ENCODE measurements around the gene TNNC2. TPM values are rescaled to one million over a fixed set of nuclear protein-coding genes. Genes with fewer than 3 reads are reported as not detected.
"Not testable (repeated sequence)": the region's sequence is repeated elsewhere in the genome, so short reads cannot be mapped to it uniquely, and the experiment has no call there.

TNNC2 gene
- total RNA-seq, 1 experiment from 2014 or later = 4.6 TPM

GRCh38 chr20:45874576-45874975 lies 47.5 kb upstream of the TNNC2 start:
- H4K5ac ChIP-seq (ENCODE audit: insufficient read length, low read depth, low read length) = no peak overlapping the region
- no peak overlapping the region for H2BK20ac ChIP-seq (ENCODE audit: low read depth, low read length, poor library complexity, severe bottlenecking)
- Mint-ChIP-seq H3K4me1 (no peaks in the 10 kb centered on the region), H3K36me3 (ENCODE audit: insufficient read depth in 1 of 3, low read depth in 3 of 3) (peaks cover 0 to 12% (median 0%) of the 10 kb centered on the region in 3 experiments; a peak in 3 of 7 replicates), H3K9me3 (no peaks in the 10 kb centered on the region), H3K27ac (no peak overlapping the region; a peak in 1 of 7 replicates), H3K4me3 (no peak overlapping the region), H3K27me3 (ENCODE audit: low read depth) (no peaks in the 10 kb centered on the region)
- H2BK5ac ChIP-seq (ENCODE audit: insufficient read length, low read length) = no peak overlapping the region
- H3K79me1 ChIP-seq (ENCODE audit: insufficient read depth, low read depth, low read length, poor library complexity, severe bottlenecking) = no peaks in the 10 kb centered on the region
- no peak overlapping the region for H3T11ph ChIP-seq (ENCODE audit: low read length)
- no peak for TF ChIP-seq CTCF (conservative IDR thresholded peaks at IDR 0.05)
- no peak overlapping the region for H3K14ac ChIP-seq (ENCODE audit: insufficient read depth, low read length)
- H3K27ac ChIP-seq (ENCODE audit: insufficient read length, low read depth, low read length) = no peak overlapping the region
- H3K4me2 ChIP-seq (ENCODE audit: insufficient read depth, insufficient read length, low read length) = no peak overlapping the region
- no peak for DNase-seq
- no peak overlapping the region for H2AFZ ChIP-seq (ENCODE audit: low read length)
- no peaks in the 10 kb centered on the region for H3K79me2 ChIP-seq (ENCODE audit: insufficient read depth, low read length)
- no peak overlapping the region for H3K56ac ChIP-seq (ENCODE audit: insufficient read length, low read depth, low read length)
- no CpG with 5 or more reads among the region's 4 CpGs for whole genome bisulfite sequencing (ENCODE audit: extremely low coverage, insufficient read length, low lambda C conversion rate)
- H2BK12ac ChIP-seq (ENCODE audit: insufficient read length, low read depth, low read length) = no peak overlapping the region
- H3K23me2 ChIP-seq (ENCODE audit: insufficient read length, low read depth, low read length, poor library complexity, severe bottlenecking) = no peaks in the 10 kb centered on the region
- no peak overlapping the region for H2AK5ac ChIP-seq (ENCODE audit: insufficient read length, low read length)
- no peak overlapping the region for H2BK15ac ChIP-seq (ENCODE audit: low read depth, low read length)
- H4K91ac ChIP-seq (ENCODE audit: insufficient read length, low read depth, low read length) = no peak overlapping the region
- no peaks in the 10 kb centered on the region; the same call in 1 of the 2 replicates for H3K4me1 ChIP-seq (ENCODE audit: insufficient read depth, low read length)
- no peak overlapping the region for H4K8ac ChIP-seq (replicated peaks; ENCODE audit: insufficient read length, low read depth, low read length)
- no peaks in the 10 kb centered on the region for H3K9me3 ChIP-seq (ENCODE audit: control insufficient read depth, low read depth, low read length)
- no peak overlapping the region for H3K4ac ChIP-seq (ENCODE audit: low read depth, low read length)
- no peak overlapping the region for H3K23ac ChIP-seq (ENCODE audit: insufficient read length, low read depth, low read length)
- H3K18ac ChIP-seq (ENCODE audit: insufficient read length, low read depth, low read length) = no peak overlapping the region
- no peak overlapping the region for H3K9ac ChIP-seq (ENCODE audit: extremely low read depth, insufficient read length, low read length)
- no peak overlapping the region for H2BK120ac ChIP-seq (ENCODE audit: low read depth, low read length, poor library complexity, severe bottlenecking)
- H4K20me1 ChIP-seq (ENCODE audit: control insufficient read depth, insufficient read depth, insufficient read length) = no peaks in the 10 kb centered on the region
- no peaks in the 10 kb centered on the region for H3K27me3 ChIP-seq (ENCODE audit: insufficient read depth, low read length)

- not testable (repeated sequence) for H3K9ac ChIP-seq (ENCODE audit: extremely low read depth, insufficient read length, low read length); H2BK12ac ChIP-seq (ENCODE audit: insufficient read length, low read depth, low read length); DNase-seq; H3K27me3 Mint-ChIP-seq (ENCODE audit: low read depth); H2BK15ac ChIP-seq (ENCODE audit: low read depth, low read length); H3K27ac Mint-ChIP-seq; H4K5ac ChIP-seq (ENCODE audit: insufficient read length, low read depth, low read length); H3K79me2 ChIP-seq (ENCODE audit: insufficient read depth, low read length); H3K9me3 Mint-ChIP-seq; H3K4me1 ChIP-seq (ENCODE audit: insufficient read depth, low read length); H3T11ph ChIP-seq (ENCODE audit: low read length); H2AFZ ChIP-seq (ENCODE audit: low read length); H4K8ac ChIP-seq (replicated peaks; ENCODE audit: insufficient read length, low read depth, low read length); H2BK5ac ChIP-seq (ENCODE audit: insufficient read length, low read length); H3K79me1 ChIP-seq (ENCODE audit: insufficient read depth, low read depth, low read length, poor library complexity, severe bottlenecking); H2BK120ac ChIP-seq (ENCODE audit: low read depth, low read length, poor library complexity, severe bottlenecking); H3K14ac ChIP-seq (ENCODE audit: insufficient read depth, low read length); H3K27me3 ChIP-seq (ENCODE audit: insufficient read depth, low read length); H3K4me2 ChIP-seq (ENCODE audit: insufficient read depth, insufficient read length, low read length); H3K23ac ChIP-seq (ENCODE audit: insufficient read length, low read depth, low read length); H4K20me1 ChIP-seq (ENCODE audit: control insufficient read depth, insufficient read depth, insufficient read length); H3K4me1 Mint-ChIP-seq; H4K91ac ChIP-seq (ENCODE audit: insufficient read length, low read depth, low read length); H3K56ac ChIP-seq (ENCODE audit: insufficient read length, low read depth, low read length); H2AK5ac ChIP-seq (ENCODE audit: insufficient read length, low read length); H3K9me3 ChIP-seq (ENCODE audit: control insufficient read depth, low read depth, low read length); H3K4me3 Mint-ChIP-seq; H2BK20ac ChIP-seq (ENCODE audit: low read depth, low read length, poor library complexity, severe bottlenecking); H3K18ac ChIP-seq (ENCODE audit: insufficient read length, low read depth, low read length); H3K27ac ChIP-seq (ENCODE audit: insufficient read length, low read depth, low read length); H3K23me2 ChIP-seq (ENCODE audit: insufficient read length, low read depth, low read length, poor library complexity, severe bottlenecking); H3K4ac ChIP-seq (ENCODE audit: low read depth, low read length)
- no CpG with 5 or more reads among the region's 10 CpGs for WGBS (ENCODE audit: extremely low coverage, insufficient read length, low lambda C conversion rate)
- peaks cover 0 to 12% (median 0%) of the 10 kb centered on the region in 3 experiments; a peak in 3 of 7 replicates for H3K36me3 Mint-ChIP-seq (ENCODE audit: insufficient read depth in 1 of 3, low read depth in 3 of 3)
These were observed 47.0 kb upstream of the TNNC2 start for GRCh38 chr20:45874104-45874481.

All from H9 (cell line).